ENCODE measurements around the gene CPA3. TPM values are rescaled to one million over a fixed set of nuclear protein-coding genes. Genes with fewer than 3 reads are reported as not detected.

The CPA3 gene
- total and polyA plus RNA-seq, 4 experiments from 2014 or later = not detected

DNA sequence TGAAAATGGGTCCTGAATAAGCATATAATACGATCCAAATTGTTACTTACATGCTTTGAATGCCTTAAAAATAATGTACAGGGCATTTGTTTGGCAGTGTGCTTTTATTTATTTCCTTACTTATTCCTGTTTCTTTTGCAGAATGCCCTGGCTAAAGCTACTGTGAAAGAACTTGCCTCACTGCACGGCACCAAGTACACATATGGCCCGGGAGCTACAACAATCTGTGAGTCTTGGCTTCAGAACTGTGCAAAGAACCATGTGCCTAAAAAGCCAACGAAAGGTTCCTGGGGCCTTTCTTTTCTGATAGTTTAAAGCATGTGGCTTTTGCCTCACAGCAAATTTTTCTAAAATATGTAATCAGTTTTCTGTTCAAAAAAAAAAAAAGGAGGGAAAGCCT lies 7.8 kb upstream of the CPA3 start:
- H3K4me3 Mint-ChIP-seq = no peak overlapping the region
- ChIA-PET POLR2A (ENCODE audit: partially characterized antibody) (interaction anchor here (0.6 kb wide), 1 partner anchor 185 kb away, joined by 3 read pairs; no protein-coding TSS in a partner anchor), CTCF (ENCODE audit: partially characterized antibody) (interaction anchor here (0.7 to 1.9 kb wide), 3 partner anchors 11 to 499 kb away, joined by 3 to 8 read pairs (median 4); no protein-coding TSS in a partner anchor)
- H3K36me3 Mint-ChIP-seq = no peaks in the 10 kb centered on the region
- no peak for DNase-seq
- Histone ChIP-seq H3K4me1 (ENCODE audit: insufficient read depth, low read length) (no peaks in the 10 kb centered on the region), H3K9me3 (ENCODE audit: control insufficient read depth in 1 of 2, low read length in 2 of 2) (no peaks in the 10 kb centered on the region), H3K27ac (ENCODE audit: low read depth, low read length) (no peak overlapping the region), H3K4me3 (ENCODE audit: low read length in 2 of 2) (no peak overlapping the region), H3K27me3 (ENCODE audit: insufficient read depth, low read length) (no peaks in the 10 kb centered on the region), H3K36me3 (ENCODE audit: insufficient read depth, low read length) (no peaks in the 10 kb centered on the region)
- intact Hi-C loops (cut with micrococcal nuclease) = no loop called here
- no peaks in the 10 kb centered on the region for H3K9me3 Mint-ChIP-seq
- peaks cover 3 to 8% of the 10 kb centered on the region in 2 donors for H3K27me3 Mint-ChIP-seq
- no peaks in the 10 kb centered on the region for H3K4me1 Mint-ChIP-seq
- H3K27ac Mint-ChIP-seq = no peak overlapping the region

DNA sequence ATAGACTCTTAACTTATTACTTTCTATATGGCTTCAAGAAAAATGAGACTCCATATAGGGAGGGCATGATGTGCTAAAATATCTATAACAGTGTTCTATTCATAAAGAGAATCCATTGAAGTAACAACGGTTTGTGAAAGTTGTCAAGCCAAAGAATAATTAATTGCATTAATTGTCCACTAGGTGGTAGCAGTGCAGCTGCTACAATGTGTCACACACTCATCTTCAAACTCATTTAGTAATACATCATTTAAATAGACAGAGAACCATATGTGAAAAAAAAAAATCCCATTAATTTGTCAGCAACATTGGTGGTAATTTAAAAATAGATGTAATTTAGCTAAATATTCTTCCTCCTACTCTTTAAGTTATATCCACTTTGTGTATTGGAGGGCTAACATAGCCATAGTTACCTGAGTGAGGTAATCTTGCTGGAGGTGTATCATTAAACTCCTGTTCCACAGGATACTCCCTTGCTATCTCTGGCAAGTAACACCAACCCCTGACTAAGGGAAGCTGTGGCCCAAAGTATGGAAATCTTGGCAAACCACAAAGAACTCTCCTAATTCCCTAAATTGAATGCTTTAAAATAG lies 3.7 kb upstream of the CPA3 start:
- Histone ChIP-seq H3K4me3 (ENCODE audit: low read length in 2 of 2) (no peak overlapping the region), H3K27me3 (ENCODE audit: insufficient read depth, low read length) (no peaks in the 10 kb centered on the region)
- H3K36me3 Mint-ChIP-seq = no peaks in the 10 kb centered on the region

DNA sequence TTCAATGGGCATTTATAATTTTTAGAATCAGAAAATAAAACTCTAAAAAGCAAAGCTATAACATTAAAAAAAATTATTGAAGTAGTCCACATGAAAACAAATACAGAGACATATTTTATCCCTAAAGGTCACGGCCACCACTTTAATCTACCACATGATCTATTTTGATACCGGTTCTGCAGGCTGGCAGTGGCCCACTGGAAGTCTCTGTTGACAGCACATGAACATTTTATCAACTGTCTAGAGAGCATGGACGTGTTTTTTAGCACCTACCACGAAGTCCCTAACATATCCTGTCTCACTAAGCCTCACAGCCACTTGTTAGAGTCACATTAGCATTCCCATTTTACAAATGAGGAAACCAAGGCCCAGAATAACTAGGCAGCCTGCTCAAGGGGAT lies 1.8 kb upstream of the CPA3 start:
- H3K36me3 ChIP-seq (ENCODE audit: insufficient read depth, low read length) = no peaks in the 10 kb centered on the region
- CTCF ChIA-PET (ENCODE audit: partially characterized antibody) = interaction anchor here (0.8 to 8.7 kb wide), 9 partner anchors 7 to 416 kb away, joined by 3 to 81 read pairs (median 4); no protein-coding TSS in a partner anchor
- Mint-ChIP-seq H3K4me3 (no peak overlapping the region), H3K36me3 (no peaks in the 10 kb centered on the region), H3K9me3 (no peaks in the 10 kb centered on the region), H3K27ac (no peak overlapping the region), H3K27me3 (peaks cover 18 to 20% of the 10 kb centered on the region in 2 donors), H3K4me1 (no peaks in the 10 kb centered on the region)
- H3K9me3 ChIP-seq (ENCODE audit: control insufficient read depth in 1 of 2, low read length in 2 of 2) = no peaks in the 10 kb centered on the region
- H3K27me3 ChIP-seq (ENCODE audit: insufficient read depth, low read length) = no peaks in the 10 kb centered on the region
- DNase-seq = no peak
- intact Hi-C loops (cut with micrococcal nuclease) = no loop called here
- H3K27ac ChIP-seq (ENCODE audit: low read depth, low read length) = no peak overlapping the region
- POLR2A ChIA-PET (ENCODE audit: partially characterized antibody) = no interaction called here
- no peaks in the 10 kb centered on the region for H3K4me1 ChIP-seq (ENCODE audit: insufficient read depth, low read length)
- H3K4me3 ChIP-seq (ENCODE audit: low read length in 2 of 2) = no peak overlapping the region

More for the DNA sequence above, 3.7 kb upstream of the CPA3 start:
- Histone ChIP-seq H3K27ac (ENCODE audit: low read depth, low read length) (no peak overlapping the region), H3K36me3 (ENCODE audit: insufficient read depth, low read length) (no peaks in the 10 kb centered on the region), H3K9me3 (ENCODE audit: control insufficient read depth in 1 of 2, low read length in 2 of 2) (no peaks in the 10 kb centered on the region), H3K4me1 (ENCODE audit: insufficient read depth, low read length) (no peaks in the 10 kb centered on the region)
- POLR2A ChIA-PET (ENCODE audit: partially characterized antibody) = no interaction called here
- H3K27ac Mint-ChIP-seq = no peak overlapping the region
- no peaks in the 10 kb centered on the region for H3K4me1 Mint-ChIP-seq
- intact Hi-C loops (cut with micrococcal nuclease) = loop anchor here (1.0 kb wide), 3 partner anchors 82 to 412 kb away; no protein-coding TSS in a partner anchor
- H3K9me3 Mint-ChIP-seq = no peaks in the 10 kb centered on the region
- H3K27me3 Mint-ChIP-seq = peaks cover 11 to 14% of the 10 kb centered on the region in 2 donors
- no peak overlapping the region for H3K4me3 Mint-ChIP-seq
- CTCF ChIA-PET (ENCODE audit: partially characterized antibody) = interaction anchor here (0.7 to 8.7 kb wide), 17 partner anchors 8 to 416 kb away, joined by 3 to 81 read pairs (median 4); no protein-coding TSS in a partner anchor
- DNase-seq = peak in 4 of 5 donors; percentile 3 to 28 (median 20)

DNA sequence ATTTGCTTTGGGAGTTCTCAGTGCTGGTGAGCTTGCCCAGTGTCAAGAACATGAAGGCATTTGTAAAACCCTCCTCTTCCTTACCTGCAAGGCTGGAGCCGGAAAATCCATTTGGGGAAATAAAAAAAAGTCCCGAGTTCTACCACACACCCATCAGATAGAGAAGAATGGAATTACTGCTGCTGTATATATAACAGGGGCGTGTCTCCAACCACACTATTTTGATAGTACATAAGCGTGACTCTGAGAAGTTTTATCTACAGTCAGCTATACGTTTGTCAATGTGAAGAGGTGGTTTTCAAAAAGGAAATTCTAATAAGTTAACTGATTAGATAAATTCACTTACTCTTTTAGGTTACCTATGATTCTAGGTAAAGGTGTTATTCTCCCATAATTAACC lies 1.3 kb upstream of the CPA3 start:
- no peak overlapping the region for H3K4me3 Mint-ChIP-seq
- no peak overlapping the region for H3K27ac ChIP-seq (ENCODE audit: low read depth, low read length)
- ChIA-PET POLR2A (ENCODE audit: partially characterized antibody) (no interaction called here), CTCF (ENCODE audit: partially characterized antibody) (interaction anchor here (1.7 to 8.7 kb wide), 4 partner anchors 11 to 87 kb away, joined by 4 to 81 read pairs (median 16); no protein-coding TSS in a partner anchor)
- no peak overlapping the region for H3K4me3 ChIP-seq (ENCODE audit: low read length in 2 of 2)
- no peaks in the 10 kb centered on the region for H3K36me3 Mint-ChIP-seq
- H3K9me3 ChIP-seq (ENCODE audit: control insufficient read depth in 1 of 2, low read length in 2 of 2) = no peaks in the 10 kb centered on the region
- H3K4me1 ChIP-seq (ENCODE audit: insufficient read depth, low read length) = no peaks in the 10 kb centered on the region
- peak overlapping the region in 1 of 7 donors; percentile 24 for H3K27ac Mint-ChIP-seq
- no peak for DNase-seq
- H3K27me3 ChIP-seq (ENCODE audit: insufficient read depth, low read length) = no peaks in the 10 kb centered on the region
- H3K36me3 ChIP-seq (ENCODE audit: insufficient read depth, low read length) = no peaks in the 10 kb centered on the region
- no peaks in the 10 kb centered on the region for H3K4me1 Mint-ChIP-seq
- intact Hi-C loops (cut with micrococcal nuclease) = no loop called here
- peaks cover 18 to 20% of the 10 kb centered on the region in 2 donors for H3K27me3 Mint-ChIP-seq
- H3K9me3 Mint-ChIP-seq = no peaks in the 10 kb centered on the region

DNA sequence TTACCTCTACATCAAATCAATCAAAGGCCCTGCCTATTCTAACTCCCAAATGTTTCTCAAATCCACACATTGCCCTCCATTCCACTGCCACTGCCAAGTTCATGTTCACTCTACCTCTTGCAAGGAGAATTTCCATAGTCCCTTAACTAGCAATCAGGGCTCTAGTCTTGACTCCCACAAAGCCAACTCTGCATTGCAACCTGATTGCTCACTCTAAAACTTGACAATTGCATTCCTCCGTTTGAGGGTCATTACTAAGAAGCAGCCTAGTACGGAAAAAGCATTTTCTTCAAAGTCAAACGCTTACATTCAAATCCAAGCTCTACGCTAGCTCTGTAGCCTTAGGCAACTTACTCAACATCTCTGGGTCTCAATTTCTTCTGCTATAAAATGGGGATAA lies 1.2 kb downstream of the CPA3 start:
- Histone ChIP-seq H3K36me3 (ENCODE audit: insufficient read depth, low read length) (no peaks in the 10 kb centered on the region), H3K27me3 (ENCODE audit: insufficient read depth, low read length) (no peaks in the 10 kb centered on the region), H3K4me3 (ENCODE audit: low read length in 2 of 2) (no peak overlapping the region), H3K27ac (ENCODE audit: low read depth, low read length) (no peak overlapping the region), H3K9me3 (ENCODE audit: control insufficient read depth in 1 of 2, low read length in 2 of 2) (no peaks in the 10 kb centered on the region), H3K4me1 (ENCODE audit: insufficient read depth, low read length) (no peaks in the 10 kb centered on the region)
- no peak for DNase-seq
- intact Hi-C loops (cut with micrococcal nuclease) = no loop called here
- Mint-ChIP-seq H3K9me3 (no peaks in the 10 kb centered on the region), H3K4me1 (no peaks in the 10 kb centered on the region), H3K27ac (peak overlapping the region in 1 of 7 donors; percentile 5), H3K36me3 (no peaks in the 10 kb centered on the region), H3K4me3 (no peak overlapping the region), H3K27me3 (peaks cover 18 to 22% of the 10 kb centered on the region in 2 donors)
- ChIA-PET CTCF (ENCODE audit: partially characterized antibody) (interaction anchor here (8.7 kb wide), 1 partner anchor 78 kb away, joined by 81 read pairs; no protein-coding TSS in a partner anchor), POLR2A (ENCODE audit: partially characterized antibody) (no interaction called here)

DNA sequence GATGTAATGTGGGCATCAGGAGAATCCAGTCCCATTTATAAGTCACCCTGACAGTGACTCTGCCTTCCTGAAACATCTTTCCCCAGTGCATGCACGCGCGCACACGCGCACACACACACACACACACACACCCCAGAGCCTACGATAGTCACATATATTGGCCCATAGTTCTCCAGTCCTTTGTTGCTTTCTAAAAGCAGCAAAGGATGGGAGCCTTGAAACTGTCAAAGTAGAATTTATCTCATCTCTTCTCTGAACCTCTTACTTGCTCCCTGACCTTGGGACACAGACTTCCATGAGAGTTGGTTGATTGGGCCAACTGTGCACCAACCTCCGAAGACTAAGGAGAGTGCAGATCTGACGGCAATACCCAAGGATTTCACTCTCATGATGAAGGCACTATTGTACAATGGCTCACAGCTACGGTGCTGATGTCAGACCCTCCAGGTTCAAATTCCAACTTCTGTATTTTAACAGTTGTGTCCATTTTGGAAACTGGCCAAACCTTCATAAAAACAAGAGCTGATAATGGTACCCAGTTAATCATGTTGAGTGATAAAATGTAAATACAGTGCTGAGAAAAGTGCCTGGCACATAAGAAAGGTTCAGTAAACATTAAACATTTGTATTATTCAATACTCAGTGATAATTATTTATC lies 8.3 kb downstream of the CPA3 start:
- H3K4me1 ChIP-seq (ENCODE audit: insufficient read depth, low read length) = no peaks in the 10 kb centered on the region
- no peaks in the 10 kb centered on the region for H3K36me3 ChIP-seq (ENCODE audit: insufficient read depth, low read length)
- POLR2A ChIA-PET (ENCODE audit: partially characterized antibody) = no interaction called here
- no peak overlapping the region for H3K27ac Mint-ChIP-seq
- H3K9me3 ChIP-seq (ENCODE audit: control insufficient read depth in 1 of 2, low read length in 2 of 2) = no peaks in the 10 kb centered on the region
- CTCF ChIA-PET (ENCODE audit: partially characterized antibody) = interaction anchor here (3.1 kb wide), 1 partner anchor 11 kb away, joined by 17 read pairs; no protein-coding TSS in a partner anchor
- H3K4me1 Mint-ChIP-seq = no peaks in the 10 kb centered on the region
- DNase-seq = no peak
- no peak overlapping the region for H3K4me3 ChIP-seq (ENCODE audit: low read length in 2 of 2)
- no peaks in the 10 kb centered on the region for H3K27me3 ChIP-seq (ENCODE audit: insufficient read depth, low read length)
- no peaks in the 10 kb centered on the region for H3K36me3 Mint-ChIP-seq
- no peaks in the 10 kb centered on the region for H3K9me3 Mint-ChIP-seq
- intact Hi-C loops (cut with micrococcal nuclease) = no loop called here
- H3K27me3 Mint-ChIP-seq = peaks cover 5 to 6% of the 10 kb centered on the region in 2 donors
- H3K4me3 Mint-ChIP-seq = no peak overlapping the region
- H3K27ac ChIP-seq (ENCODE audit: low read depth, low read length) = no peak overlapping the region

DNA sequence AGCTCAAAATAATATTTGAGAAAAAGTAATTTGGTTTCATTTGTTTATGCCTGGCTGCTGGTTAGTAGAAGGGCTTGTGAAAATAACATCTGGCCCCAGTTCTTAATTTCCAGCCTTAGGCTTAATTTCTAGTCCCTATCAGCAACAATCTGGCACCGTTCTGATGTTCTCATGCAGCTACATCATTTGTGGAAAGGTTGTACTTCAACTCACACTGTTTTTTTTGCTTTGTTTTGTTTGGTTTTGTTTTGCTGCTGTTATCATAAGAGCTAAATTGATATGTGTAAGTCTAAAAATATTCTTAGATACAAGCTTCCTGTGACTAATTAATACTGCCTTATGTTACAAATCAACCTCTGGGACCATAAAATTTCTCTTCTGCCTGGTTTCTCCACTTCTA lies 8.9 kb downstream of the CPA3 start:
- Histone ChIP-seq H3K4me1 (ENCODE audit: insufficient read depth, low read length) (no peaks in the 10 kb centered on the region), H3K27ac (ENCODE audit: low read depth, low read length) (no peak overlapping the region), H3K36me3 (ENCODE audit: insufficient read depth, low read length) (no peaks in the 10 kb centered on the region), H3K27me3 (ENCODE audit: insufficient read depth, low read length) (no peaks in the 10 kb centered on the region), H3K9me3 (ENCODE audit: control insufficient read depth in 1 of 2, low read length in 2 of 2) (no peaks in the 10 kb centered on the region), H3K4me3 (ENCODE audit: low read length in 2 of 2) (no peak overlapping the region)
- Mint-ChIP-seq H3K4me3 (no peak overlapping the region), H3K36me3 (no peaks in the 10 kb centered on the region), H3K9me3 (no peaks in the 10 kb centered on the region), H3K27ac (no peak overlapping the region), H3K4me1 (no peaks in the 10 kb centered on the region), H3K27me3 (peaks cover 5 to 6% of the 10 kb centered on the region in 2 donors)
- POLR2A ChIA-PET (ENCODE audit: partially characterized antibody) = no interaction called here
- CTCF ChIA-PET (ENCODE audit: partially characterized antibody) = interaction anchor here (3.1 kb wide), 1 partner anchor 12 kb away, joined by 17 read pairs; no protein-coding TSS in a partner anchor
- intact Hi-C loops (cut with micrococcal nuclease) = no loop called here
- no peak for DNase-seq

All from CD4-positive, alpha-beta memory T cell (primary cell).